Activated CD8-positive, alpha-beta memory T cell treated with anti-CD3 and anti-CD28 coated beads, Interleukin-2, amount 50 U/mL, for 1 hour (primary cell): ENCODE measurements around the gene ALAS2.
"Not testable (repeated sequence)": the region's sequence is repeated elsewhere in the genome, so short reads cannot be mapped to it uniquely, and the experiment has no call there.

Experiments
- DNase-seq: peaks from one replicate; pipeline ENCODE4 v3.0.0-alpha.2; 2020; ENCODE audit errors: extremely low read depth

Gene ALAS2, protein sequence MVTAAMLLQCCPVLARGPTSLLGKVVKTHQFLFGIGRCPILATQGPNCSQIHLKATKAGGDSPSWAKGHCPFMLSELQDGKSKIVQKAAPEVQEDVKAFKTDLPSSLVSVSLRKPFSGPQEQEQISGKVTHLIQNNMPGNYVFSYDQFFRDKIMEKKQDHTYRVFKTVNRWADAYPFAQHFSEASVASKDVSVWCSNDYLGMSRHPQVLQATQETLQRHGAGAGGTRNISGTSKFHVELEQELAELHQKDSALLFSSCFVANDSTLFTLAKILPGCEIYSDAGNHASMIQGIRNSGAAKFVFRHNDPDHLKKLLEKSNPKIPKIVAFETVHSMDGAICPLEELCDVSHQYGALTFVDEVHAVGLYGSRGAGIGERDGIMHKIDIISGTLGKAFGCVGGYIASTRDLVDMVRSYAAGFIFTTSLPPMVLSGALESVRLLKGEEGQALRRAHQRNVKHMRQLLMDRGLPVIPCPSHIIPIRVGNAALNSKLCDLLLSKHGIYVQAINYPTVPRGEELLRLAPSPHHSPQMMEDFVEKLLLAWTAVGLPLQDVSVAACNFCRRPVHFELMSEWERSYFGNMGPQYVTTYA

DNA sequence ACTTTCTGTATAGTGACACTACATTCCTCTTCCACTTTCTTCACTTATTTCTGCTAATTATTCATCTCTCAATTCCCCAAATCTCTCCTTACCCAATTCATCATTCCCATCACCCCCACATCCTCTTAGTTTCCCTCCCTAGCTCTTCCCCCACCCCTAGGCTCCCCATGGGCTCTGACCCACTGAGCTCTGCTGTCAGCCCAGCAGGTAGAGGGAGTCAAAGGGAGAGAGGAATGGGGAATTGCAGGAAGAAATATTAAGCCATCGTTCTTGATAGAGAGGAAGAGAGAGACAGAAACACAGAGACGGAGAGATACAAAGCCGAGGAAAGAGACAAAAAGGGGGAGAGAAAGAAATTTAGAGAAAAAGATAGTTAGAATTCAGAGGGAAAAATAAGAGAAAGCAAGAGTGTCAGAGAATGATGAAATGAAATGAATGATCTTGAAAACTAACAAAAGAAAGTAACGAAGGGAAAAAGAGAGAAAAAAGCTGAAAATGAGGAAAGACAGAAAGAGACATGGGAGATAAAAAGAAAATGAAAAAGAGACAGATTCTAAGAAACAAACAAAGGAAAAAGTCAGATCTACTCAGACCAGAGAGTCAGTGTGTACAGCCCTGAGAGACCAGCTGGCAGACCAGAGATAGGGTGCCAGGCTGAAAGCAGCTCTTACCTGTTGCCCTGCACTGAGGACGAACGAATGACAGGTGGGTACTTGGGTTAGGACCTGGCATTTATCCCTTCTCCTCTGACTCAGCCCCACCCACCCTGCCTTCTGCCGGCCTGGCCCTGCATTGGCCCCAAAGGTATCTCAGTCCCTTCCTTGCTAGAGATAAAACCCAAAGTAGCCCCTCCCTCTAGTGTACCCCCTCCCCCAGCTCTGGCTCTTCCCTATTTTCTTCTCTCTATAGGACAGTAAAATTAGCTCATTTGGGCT, at the start of gene ALAS2:
Gene ALAS2, minus strand, starts transcription at position 707 of the 935 bp plus-strand sequence. CDS start 4,977 bp downstream, outside the sequence.
- DNase-seq = no peak

DNA sequence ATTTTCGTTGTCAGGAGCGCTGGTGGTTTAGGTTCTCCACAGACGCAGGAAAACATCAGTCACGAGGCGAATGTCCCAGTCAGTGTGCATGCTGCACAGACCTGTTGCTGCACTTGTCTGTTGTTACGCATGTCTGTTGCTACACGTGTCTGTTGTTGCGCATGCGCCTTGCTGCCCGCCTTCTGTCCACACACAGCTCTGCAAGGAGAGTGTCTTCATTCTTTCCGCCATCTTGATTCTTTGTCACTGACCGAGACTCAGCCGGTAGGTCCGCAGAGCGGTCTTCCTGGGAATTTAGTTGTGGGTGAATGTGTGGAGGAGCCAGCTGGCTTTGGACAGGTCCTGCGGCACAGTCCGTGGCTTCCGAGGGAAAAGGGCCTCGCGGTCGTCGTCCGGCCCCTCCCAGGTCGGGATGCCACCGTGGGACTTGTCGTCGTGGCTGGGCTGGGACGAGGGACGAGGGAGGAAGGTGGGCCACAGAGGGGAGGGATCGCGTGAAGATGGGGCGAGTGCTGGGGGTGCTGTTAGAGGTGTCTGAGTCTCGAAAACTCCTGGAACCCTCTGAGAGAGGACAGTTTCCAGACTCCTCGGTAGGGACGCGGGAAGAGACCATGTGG, 44.2 kb upstream of the ALAS2 start, which contains the start of gene PAGE2B:
Gene PAGE2B, plus strand, starts transcription at position 180 of the 617 bp plus-strand sequence. CDS start 1,012 bp downstream, outside the sequence.
- DNase-seq = no peak

- DNase-seq = no peak
These were observed 41.5 kb upstream of the ALAS2 start for GRCh38 chrX:55072286-55072685.

- DNase-seq = not testable (repeated sequence)
These were observed 36.4 kb upstream of the ALAS2 start for GRCh38 chrX:55067180-55067579.

GRCh38 chrX:55057675-55058249, 27.0 kb upstream of the ALAS2 start:
- DNase-seq = no peak

GRCh38 chrX:55056820-55057674, 26.3 kb upstream of the ALAS2 start:
- peak; percentile 22 for DNase-seq

DNA sequence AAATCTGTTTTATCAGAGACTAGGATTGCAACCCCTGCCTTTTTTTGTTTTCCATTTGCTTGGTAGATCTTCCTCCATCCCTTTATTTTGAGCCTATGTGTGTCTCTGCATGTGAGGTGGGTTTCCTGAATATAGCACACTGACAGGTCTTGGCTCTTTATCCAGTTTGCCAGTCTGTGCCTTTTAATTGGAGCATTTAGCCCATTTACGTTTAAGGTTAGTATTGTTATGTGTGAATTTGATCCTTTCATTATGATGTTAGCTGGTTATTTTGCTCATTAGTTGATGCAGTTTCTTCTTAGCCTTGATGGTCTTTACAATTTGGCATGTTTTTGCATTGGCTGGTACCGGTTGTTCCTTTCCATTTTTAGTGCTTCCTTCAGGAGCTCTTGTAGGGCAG, 19.8 kb upstream of the ALAS2 start:
- DNase-seq = not testable (repeated sequence)

DNA sequence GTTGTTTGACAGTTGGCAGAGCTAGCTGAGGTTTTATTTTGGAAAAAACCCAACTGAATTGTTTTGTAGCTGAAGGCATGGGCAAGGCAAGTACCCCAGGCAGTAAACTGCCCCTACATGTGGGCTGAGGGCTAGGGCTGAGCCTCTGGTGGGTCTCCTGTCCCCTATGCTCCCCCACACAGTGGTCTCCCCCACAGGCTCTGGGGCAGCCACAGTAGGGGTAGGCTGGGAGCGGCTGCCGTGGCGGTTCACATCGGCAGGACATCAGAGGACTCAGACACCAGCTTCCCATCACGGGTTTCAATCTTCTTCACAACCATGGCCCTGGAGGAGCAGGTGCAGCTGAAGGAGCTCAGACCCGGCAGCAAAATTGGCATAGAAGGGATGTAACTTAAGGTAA, 10.7 kb upstream of the ALAS2 start:
- no peak for DNase-seq

DNA sequence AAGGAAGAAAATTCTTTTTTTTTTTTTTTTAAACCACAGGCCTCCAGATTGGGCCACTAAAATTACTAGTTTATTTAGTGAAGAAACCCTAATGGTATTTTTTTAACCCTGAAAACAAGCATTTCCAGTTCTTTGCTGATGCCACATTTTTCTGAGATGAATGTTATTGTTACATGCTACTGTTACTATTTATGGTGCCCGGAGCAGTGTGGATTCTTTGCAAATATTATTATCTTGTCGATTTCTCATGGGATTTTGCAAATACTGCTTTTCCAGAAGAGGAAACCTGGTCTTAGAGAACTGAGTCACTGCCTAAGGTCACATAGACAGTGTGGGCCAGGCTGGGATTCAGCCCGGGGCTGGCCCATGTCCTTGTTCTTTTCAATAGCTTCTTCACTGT, 8.7 kb upstream of the ALAS2 start:
- DNase-seq = no peak

DNA sequence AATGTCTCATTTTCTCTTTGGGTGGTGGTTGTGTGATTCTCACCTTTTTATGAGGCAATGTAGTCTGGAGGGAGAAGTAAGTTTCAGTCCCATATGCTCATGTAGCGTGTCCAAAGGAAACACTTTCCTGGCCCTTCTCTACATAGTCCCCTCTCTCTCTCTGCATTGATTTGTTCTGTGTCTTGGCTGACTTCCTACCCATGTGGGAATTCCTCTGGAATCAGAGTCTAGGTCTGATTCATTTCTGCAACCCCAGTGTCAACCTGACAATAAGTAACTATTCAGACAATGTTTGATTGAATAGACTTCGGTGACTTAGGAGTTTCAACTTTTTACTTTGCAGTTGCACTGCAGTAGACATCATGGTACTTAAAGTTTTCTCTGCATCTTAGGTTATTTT, 2.7 kb upstream of the ALAS2 start:
- DNase-seq = no peak

DNA sequence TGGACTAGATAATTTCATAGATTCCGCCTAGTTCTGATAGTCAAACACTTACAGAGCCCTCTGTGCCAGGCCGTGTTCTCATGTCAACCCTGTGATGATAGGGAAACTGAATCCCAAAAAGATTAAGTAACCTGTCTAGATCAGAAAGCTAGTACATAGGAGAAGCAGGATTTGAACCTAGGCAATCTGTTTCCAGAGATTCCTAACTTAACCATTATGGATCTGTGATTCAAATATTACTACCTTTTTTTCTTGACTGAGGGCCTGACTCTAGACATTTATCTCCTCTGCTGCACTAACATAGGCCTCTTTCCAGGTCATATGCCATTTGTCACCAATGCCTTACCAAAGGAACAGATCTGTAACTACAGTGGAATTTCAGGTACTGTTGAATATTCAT, 1.5 kb downstream of the ALAS2 start:
- DNase-seq = no peak

GRCh38 chrX:55028611-55029010, 2.2 kb downstream of the ALAS2 start:
- DNase-seq = no peak

DNA sequence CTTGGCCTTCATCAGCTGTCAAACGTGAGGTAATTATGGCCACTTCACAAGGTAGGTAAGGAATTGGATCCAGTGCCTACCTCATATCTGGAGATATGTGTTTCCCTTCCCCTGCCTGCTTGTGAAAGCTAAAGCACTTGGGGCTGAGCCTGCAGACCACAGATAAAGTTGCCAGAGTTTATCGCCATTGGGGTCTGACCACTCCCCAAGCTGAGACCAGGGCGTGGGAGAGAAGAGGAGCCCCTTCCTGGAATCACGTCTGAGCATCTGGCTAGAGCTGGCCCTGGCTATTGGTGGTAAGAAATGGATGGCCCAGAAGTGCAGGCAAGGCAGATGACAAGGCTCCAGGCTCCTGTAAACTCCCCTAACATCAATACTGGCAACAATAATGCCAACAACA, 2.7 kb downstream of the ALAS2 start:
- no peak for DNase-seq

- DNase-seq = no peak
These were observed 3.9 kb downstream of the ALAS2 start for GRCh38 chrX:55026840-55027239.

GRCh38 chrX:55026143-55026542, 4.6 kb downstream of the ALAS2 start:
- DNase-seq = no peak

GRCh38 chrX:55014897-55015299, 15.9 kb downstream of the ALAS2 start:
- no peak for DNase-seq

GRCh38 chrX:55011294-55011693, 19.5 kb downstream of the ALAS2 start:
- DNase-seq = no peak

DNA sequence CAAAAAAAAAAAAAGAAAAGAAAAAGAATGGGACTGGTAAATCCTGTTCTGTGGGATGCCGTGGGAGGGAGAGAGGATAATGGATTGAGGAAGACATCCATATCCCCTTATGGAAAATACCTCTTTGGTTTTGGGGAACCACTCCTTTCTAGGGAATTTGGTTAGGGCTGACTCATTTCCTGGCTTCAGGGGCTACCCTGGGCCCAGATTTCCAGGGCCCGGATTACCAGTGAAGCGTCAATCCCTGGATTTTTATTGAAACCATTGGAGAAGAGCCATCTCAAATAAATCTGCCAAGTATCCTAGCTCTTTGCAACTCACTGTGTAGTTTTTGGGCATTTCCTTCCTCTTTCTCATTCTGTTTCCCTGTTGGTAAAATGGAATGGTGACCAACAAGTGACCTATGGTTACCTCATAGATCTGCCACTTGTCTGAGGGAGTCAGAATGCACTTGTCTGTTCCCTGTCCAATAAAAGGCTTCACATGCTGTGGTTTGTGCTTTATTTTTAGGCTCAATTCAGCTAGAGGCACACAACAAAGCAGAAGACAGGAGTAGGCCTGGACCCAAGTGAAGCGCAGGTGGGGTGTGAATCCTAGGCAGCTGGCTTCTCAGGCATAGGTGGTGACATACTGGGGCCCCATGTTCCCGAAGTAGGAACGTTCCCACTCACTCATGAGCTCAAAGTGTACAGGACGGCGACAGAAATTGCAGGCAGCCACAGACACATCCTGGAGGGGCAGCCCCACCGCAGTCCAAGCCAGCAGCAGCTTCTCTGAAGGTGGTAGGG, 22.0 kb downstream of the ALAS2 start:
- DNase-seq = no peak

GRCh38 chrX:55007656-55008055, 23.1 kb downstream of the ALAS2 start:
- DNase-seq = no peak
